GM12872 (cell line): ENCODE results near the gene UNC5C.

Source experiments
- CTCF ChIP-seq: IDR thresholded peaks from 3 replicates; pipeline ENCODE4 v1.5.1; 2011; ENCODE audit warnings: low read depth, mild to moderate bottlenecking, low read length, moderate library complexity; ENCODE audit not compliant: insufficient read depth

The UNC5C gene

GRCh38 chr4:95476121-95476520 is 72.7 kb downstream of the UNC5C start:
- no peak for TF ChIP-seq CTCF

- TF ChIP-seq CTCF: no peak
Measured at GRCh38 chr4:95472534-95472933, 76.2 kb downstream of the UNC5C start.

GRCh38 chr4:95470622-95471021 is 78.2 kb downstream of the UNC5C start:
- no peak for TF ChIP-seq CTCF

GRCh38 chr4:95469617-95470016 is 79.2 kb downstream of the UNC5C start:
- no peak for TF ChIP-seq CTCF

GRCh38 chr4:95466791-95467190 is 82.0 kb downstream of the UNC5C start:
- TF ChIP-seq CTCF: no peak

- TF ChIP-seq CTCF: no peak
Measured at GRCh38 chr4:95465010-95465409, 83.8 kb downstream of the UNC5C start.

GRCh38 chr4:95462921-95463320 is 85.9 kb downstream of the UNC5C start:
- TF ChIP-seq CTCF: no peak

- TF ChIP-seq CTCF: no peak
Measured at GRCh38 chr4:95457353-95457752, 91.4 kb downstream of the UNC5C start.
